ENCODE data around the gene ST7.
"Not testable (repeated sequence)": the region's sequence is repeated elsewhere in the genome, so short reads cannot be mapped to it uniquely, and the experiment has no call there.

Gene ST7

GRCh38 chr7:117096942-117097341 is 143.6 kb downstream of the ST7 start:
- DNase-seq (ENCODE audit: low spot score) = no peak

GRCh38 chr7:117097860-117098259 is 144.6 kb downstream of the ST7 start:
- DNase-seq (ENCODE audit: low spot score) = no peak

DNA sequence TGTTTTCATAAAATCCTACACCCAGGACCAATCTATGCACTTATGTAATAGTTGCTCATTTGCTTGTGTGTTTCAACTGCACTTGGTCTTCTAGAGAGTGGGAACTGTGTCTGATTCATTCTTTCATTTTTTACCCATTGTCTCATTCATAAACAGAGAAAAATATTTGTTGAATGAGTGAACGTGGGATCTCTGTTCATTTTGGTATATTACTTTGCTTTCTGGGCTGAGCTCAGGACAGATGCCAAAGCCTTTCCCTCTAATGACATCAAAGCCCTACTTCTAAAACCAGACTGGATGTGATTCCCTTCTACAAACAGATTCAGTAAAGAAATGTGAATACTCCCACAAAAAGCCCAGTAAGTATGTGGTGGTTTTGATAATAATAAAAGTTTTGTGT is 145.2 kb downstream of the ST7 start:
- no peak for DNase-seq (ENCODE audit: low spot score)

- DNase-seq (ENCODE audit: low spot score) = no peak
These were observed 147.7 kb downstream of the ST7 start for GRCh38 chr7:117101026-117101425.

GRCh38 chr7:117110480-117111315 is 157.4 kb downstream of the ST7 start:
- DNase-seq (ENCODE audit: low spot score) = no peak

GRCh38 chr7:117111535-117111934 is 158.2 kb downstream of the ST7 start:
- DNase-seq (ENCODE audit: low spot score) = no peak

GRCh38 chr7:117112640-117113039 is 159.3 kb downstream of the ST7 start:
- no peak for DNase-seq (ENCODE audit: low spot score)

- DNase-seq (ENCODE audit: low spot score) = no peak
These were observed 160.6 kb downstream of the ST7 start for GRCh38 chr7:117113871-117114270.

DNA sequence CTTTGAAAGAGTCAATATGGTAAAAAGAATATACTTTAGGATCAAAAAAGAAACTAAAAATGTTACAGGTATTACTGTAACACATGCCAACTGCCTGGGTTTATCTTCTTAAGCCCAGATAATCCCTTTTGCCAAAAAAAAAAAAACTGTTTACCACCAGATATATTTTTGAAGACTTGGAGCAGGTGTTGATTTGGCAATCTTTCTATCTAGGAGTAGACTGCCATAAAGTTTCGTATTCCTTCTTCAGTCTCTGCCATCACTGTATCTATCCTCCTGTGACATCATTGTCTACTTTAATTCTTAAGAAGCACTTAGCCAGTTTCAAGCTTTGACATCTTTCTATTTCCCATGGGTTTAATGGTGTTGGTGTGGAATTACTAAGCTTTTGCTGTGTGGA is 161.0 kb downstream of the ST7 start:
- no peak for DNase-seq (ENCODE audit: low spot score)

GRCh38 chr7:117116211-117116610 is 162.9 kb downstream of the ST7 start:
- DNase-seq (ENCODE audit: low spot score) = no peak

DNA sequence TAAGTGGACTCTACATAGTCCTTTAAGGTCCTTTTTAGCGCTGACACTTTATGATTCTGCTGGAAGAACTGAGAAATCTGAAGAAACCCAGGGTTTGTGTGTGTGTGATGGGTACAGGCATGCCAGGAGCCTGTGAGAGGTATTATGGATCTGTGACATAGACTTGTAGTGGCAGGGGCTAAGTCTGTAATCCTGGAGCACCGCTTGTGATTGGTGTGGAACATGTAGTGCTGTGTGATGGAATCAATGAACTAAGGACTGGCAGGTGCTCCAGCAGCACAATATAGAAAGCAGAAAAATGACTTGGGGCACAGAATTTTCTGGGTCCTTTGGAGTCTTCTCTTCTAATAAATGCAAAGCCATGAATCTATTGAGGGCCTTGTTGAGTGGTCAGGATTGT is 163.9 kb downstream of the ST7 start:
- no peak for DNase-seq (ENCODE audit: low spot score)

GRCh38 chr7:117118579-117119180 is 165.4 kb downstream of the ST7 start:
- DNase-seq (ENCODE audit: low spot score) = no peak

DNA sequence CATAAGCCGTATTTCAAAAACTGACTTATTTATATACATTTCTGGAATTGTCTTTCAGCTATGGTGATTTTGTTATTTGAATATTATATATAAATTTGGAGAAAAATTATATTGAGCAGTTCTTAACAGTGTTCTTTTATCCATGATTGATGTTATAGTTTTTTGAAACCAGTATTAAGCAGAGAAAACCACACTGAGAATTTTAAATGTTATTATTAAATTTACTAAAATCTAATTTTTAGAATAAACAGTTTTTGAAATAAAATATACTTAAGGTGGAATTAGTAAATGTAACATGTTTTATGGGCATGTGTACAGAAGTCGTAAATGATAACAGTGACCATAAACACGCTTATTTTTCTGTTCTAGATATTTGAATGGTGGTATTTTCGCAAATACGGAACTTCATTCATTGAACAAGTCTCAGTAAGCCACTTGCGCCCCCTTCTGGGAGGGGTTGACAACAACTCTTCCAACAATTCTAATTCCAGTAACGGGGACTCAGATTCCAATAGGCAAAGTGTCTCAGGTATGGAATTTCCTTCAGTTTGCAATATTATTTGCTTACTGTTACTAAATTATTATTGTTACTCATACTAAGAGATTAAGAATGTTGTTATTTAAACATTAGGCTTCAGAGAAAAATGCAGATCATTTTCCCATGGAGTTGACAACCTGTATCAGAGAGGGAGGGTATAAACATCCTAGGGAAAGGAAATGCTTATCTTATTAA is 166.1 kb downstream of the ST7 start:
- peak; percentile 73 for DNase-seq (ENCODE audit: low spot score)

DNA sequence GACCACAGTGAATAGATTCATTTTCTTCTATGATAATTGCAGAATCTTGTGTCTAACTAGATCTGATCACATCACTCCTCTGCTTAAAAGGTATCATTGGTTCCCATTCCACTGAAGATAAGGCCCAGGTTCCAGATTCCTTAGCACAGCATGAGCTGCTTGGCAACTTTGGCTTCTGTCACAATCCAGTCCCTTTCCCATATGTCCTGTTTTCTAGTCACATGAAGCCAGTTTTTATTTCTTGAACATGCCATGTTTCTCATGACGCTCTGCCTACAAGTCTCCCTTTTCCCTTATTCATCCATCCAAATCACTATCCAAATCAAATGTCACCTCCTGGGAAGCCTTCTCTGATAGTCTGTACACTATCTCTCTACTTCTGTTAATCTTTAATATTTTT is 167.0 kb downstream of the ST7 start:
- not testable (repeated sequence) for DNase-seq (ENCODE audit: low spot score)

DNA sequence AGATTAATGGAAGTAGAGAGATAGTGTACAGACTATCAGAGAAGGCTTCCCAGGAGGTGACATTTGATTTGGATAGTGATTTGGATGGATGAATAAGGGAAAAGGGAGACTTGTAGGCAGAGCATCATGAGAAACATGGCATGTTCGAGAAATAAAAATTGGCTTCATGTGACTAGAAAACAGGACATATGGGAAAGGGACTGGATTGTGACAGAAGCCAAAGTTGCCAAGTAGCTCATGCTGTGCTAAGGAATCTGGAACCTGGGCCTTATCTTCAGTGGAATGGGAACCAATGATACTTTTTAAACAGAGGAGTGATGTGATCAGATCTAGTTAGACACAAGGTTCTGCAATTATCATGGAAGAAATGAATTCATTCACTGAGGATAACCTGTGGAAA is 168.7 kb downstream of the ST7 start:
- DNase-seq (ENCODE audit: low spot score) = not testable (repeated sequence)

DNA sequence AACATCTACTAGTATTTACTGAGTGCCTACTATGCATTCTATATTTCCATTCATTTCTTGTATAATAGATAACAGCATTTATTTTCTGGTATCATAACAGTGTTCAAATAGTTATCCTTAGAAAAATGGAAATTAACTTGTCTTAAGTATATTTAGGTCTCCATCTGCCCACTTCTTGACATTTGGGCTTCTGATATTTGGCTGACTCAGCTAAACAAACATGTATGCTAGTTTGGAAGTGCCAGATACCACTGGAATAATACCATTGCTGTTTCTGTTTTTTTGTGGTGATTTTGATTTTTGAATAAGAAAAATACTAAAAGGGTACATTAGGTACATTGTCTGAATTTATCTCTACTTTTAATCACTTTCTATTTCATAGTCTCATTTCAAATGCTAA is 169.2 kb downstream of the ST7 start:
- DNase-seq (ENCODE audit: low spot score) = no peak

DNA sequence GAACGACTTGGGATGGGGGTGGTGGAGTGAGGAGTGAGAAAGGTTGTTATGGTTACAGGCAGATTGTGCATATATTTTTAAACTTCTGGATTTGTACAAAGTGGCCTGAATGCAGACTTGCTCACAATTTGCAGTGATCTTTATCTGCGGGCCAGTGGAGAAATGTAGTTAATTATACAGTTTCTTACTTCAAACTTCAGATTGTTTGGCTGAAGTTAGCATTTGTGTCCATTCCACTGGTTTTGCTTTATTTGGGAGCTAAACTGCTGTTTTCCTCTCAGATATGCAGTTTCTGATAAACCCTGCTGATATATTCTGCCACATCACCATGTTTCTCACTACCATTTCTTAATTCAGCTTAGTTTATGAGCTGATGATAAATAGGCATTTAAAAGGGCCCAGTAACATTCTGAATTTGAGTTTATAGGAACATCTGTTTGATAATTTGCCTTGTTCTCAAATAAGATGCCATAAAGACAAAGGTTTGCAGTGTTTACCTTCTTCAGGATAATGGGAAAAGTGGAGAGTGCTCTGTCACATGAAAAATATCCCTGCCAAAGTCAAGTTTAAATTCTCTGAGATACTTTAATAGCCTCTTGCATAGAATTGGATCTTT is 170.1 kb downstream of the ST7 start:
- DNase-seq (ENCODE audit: low spot score) = no peak

DNA sequence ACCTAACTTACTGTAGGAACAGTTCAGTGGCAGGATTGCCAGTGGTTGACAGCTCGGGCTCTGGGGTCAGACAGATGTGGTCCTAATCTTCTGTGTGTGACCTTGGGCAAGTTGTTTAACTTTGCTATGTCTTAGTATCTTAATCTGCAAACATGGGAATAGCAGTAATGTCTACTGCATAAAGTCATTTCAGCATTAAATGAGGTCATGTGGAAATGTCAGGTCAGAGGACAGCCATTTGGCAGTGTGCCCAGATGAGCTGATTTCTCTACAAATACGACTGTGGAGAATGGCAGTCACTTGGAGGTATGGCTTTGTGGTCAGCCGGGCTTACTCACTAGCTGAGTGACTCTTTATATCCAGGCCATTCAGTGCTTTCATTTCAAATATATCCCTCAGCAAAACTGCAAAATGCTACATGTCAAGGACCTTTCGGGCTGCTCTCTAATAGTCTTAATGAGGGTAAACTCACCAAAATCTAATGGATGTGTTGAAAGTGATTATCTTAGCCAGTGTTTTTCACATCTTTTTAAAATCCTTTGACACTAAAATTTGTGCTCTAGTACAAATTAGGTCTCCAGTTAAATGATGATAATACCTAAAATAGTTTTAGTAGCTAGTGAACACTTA is 171.4 kb downstream of the ST7 start:
- DNase-seq (ENCODE audit: low spot score) = no peak

GRCh38 chr7:117126676-117127075 is 173.4 kb downstream of the ST7 start:
- DNase-seq (ENCODE audit: low spot score) = no peak

DNA sequence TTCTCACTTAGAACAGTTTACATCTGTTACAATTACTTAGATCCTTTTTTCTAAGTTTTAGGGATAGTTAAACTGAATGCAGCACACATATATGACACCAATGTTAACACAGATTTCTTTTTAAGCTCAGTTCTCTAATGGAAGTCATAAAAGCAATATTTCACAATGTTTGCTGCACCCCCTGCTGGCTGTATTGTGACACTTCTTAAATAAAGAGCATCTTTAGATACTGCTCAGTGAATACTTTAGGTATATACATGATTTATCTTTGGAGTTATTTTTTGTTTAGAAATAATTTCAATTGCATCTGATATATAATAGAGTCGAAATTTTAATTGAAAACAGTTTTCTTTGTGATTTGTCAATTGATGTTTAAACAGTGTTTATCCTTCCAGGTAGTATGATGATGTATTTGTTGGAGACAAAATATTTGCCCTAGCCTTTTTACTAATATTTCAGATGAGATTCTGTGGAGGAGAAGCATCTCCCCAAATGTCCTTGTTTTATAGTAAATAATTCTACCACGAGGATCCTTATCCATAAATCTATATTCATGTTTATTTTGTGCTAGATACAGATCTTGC is 174.4 kb downstream of the ST7 start:
- peak; percentile 61 for DNase-seq (ENCODE audit: low spot score)

DNA sequence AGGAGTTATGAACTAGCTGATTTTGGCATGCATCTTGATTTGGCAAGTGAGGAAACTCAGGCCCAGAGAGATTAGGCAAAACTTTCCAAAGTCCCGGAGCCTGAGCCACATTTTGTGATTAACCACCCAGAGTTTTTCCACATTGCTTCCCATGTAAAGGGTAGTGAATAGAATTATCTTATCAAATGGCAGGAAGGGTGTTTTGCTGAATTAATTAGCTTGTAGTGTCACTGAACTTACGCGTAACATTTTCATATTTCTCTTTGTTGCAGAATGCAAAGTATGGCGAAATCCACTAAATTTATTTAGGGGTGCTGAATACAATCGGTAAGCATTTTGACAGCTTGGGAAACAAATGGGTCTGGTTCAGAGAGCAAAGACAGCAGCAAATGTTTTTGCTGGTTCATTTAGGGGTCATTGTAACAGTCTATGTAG is 176.2 kb downstream of the ST7 start:
- DNase-seq (ENCODE audit: low spot score) = no peak

- no peak for DNase-seq (ENCODE audit: low spot score)
These were observed 177.0 kb downstream of the ST7 start for GRCh38 chr7:117130262-117130661.
